CD4-positive, alpha-beta T cell treated with Interferon alpha-2 for 1 hour (primary cell): ENCODE measurements around the gene VWF.

Experiments
- DNase-seq, 2 donors: peaks; one replicate each; pipeline ENCODE4 v3.0.0-alpha.2; 2020 to 2022

The VWF gene

DNA sequence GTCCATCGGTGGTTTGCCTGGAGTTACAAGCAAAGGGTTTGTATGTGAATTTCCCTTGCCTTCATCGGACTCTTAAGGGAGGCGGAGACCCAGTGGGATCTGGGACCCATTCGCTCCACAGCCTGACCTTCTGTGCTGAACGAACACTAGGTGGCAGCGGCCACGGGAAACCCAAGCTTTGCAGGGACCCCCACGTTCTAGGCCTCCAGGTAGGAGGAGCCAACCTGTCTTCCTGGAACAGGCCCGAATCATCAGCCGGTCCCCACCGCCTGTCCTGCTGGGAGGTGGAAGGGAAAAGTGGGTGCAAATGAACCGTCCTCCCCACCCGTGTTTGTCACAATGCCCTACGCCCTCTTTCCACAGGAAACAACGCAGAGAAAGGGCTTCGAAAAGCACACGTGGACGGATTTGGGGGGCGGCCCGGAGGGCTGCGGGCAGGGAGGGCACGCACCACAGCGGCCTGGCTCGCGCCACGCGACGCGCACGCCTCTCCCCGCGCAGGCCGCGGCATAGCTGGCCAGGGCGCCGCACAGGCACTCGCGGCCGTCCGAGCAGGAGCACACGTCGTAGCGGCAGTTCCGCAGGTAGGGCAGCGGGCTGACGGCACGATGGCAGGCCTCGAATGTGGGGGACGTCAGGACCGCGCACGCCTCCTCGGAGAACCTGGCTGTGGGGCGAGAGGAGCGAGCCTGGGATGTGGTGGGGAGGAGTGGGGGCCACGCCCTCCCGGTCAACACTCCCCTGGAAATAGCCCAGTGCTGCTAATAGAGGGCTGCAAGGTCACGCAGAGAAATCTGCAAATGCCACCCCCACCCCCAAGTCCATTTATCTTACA, 67.8 kb downstream of the VWF start:
- peak; percentile 15 to 28 for DNase-seq

DNA sequence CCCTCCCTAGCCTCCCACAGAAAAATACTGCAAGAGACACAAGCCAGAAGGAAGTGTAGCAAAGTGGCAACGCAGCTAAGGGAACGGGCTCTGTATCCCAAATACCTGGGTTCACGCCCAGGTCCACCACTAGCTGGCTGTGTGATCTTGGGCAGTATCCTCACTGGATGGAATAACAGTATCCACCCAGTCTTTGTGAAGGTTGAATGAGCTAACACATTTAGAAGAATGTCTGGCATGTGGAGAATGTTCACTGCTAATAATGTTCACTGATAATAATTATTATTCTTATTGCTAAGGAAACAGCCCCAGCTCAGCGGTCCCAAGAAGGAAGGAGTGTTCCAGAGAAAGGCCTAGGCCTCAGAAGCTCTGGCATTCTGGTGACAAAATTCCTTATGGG, 70.9 kb downstream of the VWF start:
- no peak for DNase-seq

DNA sequence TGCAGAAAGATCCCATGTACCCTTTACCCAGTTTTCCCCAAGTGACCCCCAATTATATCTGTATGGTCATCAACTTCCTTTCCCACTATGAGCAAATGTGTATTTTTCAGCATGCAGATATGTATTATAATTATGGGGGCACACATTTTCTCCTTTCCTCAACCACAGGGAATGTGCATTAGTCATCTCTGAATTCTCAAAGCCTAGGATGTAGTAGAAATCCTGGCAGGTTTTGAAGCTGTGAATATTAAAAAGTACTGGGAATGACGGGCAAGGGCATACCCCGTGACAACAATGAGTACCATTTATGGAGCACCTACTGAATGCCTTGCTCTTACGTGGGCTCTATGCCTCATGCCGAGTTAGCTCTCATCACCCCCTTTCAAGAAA, 71.5 kb downstream of the VWF start:
- no peak for DNase-seq

DNA sequence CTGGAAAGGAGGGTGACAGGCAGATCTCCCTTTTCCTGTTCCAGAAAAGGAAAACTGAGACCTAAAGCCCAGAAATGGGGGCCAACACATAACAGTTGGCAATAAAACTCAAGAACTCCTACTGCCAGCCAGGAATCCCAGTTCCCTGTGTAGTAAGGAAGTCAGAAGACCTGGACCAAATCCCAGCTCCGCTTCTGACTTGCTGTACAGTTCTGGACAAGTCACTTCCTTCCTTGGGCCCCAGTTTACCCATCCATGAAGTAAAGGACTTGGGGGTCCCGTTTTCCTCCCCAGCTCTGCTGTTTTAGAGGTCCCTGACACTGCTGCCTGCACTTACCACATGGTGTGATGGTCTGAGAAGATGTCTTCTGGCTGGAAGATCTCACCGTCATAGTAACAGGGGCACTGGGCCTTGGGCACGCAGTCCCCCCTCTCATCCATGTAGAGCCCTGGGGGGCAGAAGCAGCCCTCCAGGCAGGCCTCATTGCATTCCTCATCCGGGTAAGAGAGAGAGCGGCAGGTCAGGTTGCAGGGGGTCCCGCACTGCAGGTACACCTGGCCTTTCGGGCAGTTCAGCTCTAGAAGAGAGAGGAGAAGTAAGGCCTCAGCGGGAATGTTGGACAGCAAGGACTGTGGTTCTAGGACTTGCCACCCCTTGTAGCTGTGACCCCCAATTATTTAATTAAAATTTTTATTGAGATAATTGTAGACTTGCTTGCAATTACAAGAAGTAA, 72.1 kb downstream of the VWF start:
- no peak for DNase-seq

DNA sequence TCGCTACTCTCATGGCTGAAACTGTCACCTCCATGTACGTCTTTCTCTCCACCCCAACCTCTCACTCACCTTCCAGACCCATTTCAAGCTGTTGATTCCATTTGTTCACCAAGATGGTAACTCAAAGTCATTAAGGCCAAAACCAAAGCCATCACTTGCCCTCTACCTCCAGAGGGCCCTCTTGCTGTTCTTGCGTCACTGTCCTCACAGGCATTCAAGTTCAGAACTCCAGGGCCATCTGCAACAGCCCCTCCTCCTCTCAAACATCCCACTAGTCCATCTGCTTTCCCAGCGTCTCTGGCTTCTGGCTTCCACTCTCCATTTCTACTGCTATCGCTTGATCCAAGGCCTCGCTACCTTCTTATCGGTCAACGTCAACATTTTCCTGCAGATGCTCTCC, 74.5 kb downstream of the VWF start:
- DNase-seq, result no peak

DNA sequence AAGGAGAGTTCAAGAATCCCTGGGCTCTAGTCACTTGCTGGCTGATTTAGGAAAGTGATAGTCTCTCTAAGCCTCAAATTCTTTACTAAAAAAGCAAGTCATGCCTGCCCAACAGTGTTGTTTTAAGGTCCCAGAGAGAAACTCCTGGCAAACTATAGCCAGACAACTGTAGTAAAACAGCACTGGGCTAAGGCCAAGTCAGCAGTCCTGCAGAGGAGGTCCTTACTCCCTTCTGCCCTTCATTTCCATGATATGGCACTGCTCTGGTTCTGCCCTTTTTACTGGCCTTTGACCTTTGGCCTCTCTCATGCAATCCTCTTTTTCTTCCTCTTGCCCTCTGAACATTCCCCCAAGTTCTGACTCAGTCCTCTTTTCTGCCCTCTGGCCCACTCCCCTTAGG, 74.9 kb downstream of the VWF start:
- DNase-seq, result no peak

DNA sequence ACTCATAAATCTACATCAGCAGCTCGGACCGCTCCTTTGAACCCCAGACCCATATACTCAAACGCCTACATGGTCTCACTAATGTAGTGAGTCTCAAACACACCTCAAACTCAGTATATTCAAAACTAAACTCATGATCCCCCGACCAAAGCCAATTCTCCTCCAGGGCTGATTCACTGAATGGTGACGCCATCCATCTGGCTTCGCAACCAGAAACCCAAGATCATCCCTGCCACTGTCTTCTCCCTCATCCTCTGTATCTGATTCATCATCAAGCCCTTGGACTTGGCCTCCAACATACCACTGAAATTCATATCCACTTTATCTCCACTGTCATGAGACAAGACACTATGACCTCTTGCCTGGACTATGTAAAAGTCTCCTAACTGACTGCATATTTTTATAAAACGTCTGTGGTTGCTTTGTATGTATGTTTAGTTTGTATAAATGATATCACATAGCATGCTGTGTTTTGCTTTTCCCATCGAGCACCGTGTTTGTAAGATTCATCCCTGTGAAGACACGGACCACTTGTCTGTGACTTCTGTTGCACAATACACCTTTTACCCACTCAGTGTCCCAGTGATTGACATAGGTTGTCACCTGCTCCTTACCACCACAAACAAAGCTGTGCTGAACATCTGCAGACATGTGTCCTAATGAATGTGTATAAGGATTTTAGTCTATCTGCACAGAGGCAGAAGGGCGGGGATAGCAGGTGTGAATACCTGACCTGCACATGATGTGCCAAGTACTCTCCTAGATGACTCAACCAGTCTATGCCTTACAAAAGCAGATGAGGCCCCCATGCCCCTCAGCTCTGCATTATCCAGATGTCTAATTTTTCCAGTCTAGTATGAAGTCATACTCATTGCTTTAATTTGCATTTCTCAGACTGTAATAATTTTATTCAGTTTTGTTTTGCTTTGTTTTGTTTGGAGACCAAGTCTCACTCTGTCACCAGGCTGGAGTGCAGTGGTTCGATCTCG, 76.9 kb downstream of the VWF start:
- no peak for DNase-seq

DNA sequence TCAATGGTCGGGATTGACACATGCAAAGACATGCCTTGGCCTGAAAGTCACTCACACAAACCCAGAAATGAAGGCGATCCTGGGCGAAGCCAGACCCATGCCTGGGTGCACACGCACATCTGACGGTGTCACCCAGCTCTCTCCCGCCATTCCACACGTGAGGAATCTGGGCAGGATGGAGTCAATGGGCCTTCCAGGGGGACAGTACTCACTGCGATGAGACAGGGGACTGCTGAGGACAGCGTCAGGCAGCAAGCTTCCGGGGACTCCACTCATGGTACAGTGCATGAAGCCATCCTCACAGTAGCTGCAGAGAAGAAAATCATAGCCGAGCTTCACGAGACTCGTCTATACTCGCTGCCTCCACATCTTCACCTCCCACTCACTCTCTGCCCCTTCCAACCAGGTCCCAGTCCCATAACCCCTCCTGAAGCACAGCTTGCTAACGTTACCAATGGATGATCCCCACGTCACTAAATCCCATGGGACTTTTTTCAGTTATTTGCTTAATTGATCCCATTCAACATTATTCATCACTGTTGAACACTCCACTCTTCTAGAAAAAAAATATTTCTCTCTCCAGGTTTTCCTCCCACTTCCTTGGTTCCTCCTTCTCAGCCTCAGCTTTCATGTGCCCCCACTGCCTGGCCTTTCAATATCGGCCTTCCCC, 77.8 kb downstream of the VWF start:
- no peak for DNase-seq

DNA sequence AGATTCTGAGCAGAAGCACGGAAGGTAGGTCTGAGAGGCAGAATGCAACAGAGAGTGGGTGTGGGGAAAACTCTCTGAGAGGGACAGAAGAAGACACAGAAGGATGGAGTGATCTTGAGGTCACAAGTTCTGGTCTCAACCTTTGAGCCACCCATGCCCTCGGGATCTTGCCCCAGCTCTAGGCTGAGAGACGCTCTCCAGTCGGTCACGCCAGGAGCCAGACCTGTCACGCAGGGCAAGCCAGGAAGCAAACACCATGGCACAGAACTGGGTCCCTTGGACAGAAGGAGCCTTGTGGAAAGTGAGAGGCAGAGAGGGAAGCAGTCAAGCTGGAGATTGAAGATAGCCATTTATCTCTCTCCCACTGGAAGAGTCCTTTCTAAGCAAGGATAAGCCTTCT, 79.0 kb downstream of the VWF start:
- no peak for DNase-seq

DNA sequence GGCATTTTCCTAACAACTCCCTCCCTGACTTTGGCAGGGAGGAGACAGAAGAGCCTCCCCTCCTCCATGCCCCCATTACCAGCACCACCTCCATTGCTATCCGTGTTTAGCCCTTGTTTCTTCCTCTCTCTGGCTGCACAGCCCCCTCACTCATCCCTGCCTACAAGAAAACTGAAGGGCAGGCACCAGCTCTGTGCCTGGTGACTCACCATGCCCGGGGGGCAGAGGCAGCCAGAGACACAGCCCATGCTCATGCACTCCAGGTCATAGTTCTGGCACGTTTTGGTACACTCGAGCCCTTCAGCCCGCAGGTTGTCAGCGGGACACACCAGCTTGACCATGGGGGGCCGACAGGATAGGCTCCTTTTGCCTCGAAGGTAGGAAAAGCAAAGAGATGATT, 80.4 kb downstream of the VWF start:
- no peak for DNase-seq

DNA sequence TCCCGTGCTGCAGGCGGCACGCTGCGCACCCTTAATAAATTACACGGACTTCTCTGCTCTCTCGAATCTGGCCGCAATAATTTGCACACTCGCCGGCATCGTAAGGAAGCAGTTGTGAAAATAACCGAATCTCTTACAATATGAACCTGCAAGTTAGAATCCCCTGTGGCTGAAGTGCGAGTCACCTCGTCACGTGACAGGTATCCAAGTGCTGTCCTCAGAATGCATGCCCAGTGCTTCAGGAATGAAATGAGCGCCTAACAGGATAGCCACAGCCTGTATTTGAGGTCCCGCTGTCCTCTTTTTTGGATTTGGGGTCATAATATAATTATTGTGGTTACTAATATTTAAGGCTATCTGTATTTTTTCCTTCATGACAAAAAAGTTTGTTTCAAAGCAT, 82.0 kb downstream of the VWF start:
- no peak for DNase-seq

DNA sequence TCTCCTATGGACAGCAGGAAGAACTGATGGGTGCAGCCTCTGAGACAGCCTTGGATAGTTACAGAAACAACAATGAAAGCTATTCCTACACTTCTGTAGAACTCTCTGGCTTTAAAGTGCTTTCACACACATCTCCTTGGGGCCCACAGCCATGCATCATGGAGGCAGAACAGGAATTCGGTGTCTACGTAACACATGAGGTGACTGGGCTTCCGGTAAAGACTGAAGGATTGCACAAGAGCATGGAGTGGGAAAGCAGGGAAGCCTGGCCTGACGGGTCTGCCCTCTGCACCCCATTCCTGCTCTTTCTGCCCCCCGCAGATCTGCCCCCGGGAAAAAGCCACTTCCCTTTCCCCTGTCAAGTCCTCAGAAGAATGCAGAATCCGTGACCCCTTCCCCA, 82.6 kb downstream of the VWF start:
- DNase-seq, result no peak

DNA sequence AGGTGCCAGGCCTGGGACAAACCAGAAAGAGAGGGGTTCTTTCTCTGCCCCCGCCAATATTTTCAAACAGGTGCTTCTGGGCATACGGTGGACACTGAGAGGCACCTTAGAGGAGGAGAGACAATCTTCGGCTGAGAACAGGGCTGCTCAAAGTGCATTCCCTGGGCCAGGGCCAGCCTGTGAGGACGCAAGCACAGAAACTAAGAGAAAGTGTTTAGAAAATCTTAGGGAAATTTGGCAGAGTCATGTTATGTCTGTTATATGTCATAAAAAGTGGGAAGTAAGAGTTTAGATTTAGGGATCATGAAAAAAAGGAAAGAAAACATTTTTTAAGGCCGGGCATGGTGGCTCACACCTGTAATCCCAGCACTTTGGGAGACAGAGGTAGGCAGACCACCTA, 83.7 kb downstream of the VWF start:
- no peak for DNase-seq

DNA sequence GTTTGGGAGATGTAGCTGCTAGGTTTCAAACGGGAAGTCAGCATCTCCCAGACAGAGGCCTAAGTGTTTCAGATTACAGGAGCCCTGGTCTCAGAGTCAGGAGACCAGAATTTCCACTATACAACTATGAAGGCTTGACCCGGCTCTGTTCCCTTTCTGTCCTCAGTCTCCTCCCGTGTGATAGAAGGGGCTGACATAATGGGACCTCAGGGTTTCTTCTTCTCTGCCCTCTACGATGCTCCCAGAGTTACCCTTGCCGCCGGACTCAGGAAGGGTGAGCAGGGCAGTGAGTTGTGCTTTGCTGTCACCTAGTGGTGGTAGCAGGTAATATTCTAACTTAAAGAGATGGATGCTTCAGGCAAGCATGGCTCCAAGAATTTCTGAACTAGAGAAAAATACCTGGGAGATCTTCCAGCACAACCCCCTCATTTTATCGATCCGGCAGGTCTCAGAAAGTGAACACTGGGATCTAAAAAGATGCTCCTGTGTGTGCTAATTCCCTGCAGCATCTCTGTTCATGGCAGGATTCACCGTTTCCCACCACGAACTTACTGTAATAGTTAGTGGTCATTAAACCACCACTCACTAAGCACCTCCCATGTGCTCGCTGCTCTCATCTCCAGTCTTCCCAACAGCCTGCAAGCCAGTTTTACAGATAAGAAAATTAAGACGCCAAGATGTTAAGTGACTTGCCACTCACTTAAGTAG, 84.4 kb downstream of the VWF start:
- peak; percentile 44 to 64 for DNase-seq

DNA sequence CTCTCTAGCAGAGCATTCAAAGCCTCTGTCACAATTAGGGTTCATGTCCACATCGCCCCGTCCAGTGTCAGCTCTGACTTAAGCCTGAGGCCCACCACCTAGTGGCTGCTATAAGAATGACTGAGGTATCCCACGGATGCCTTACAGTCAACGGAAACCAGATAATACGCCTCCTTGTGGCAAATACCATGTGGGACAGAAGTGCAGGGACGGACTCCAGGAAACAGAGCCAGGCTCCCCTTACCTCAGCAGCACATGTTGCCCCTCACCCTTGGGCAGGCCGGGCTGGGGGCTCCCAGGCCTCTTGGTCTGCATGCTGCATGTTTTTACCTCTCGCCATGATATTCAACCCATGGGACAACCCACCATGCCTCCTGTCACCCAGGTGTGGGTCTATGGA, 86.3 kb downstream of the VWF start:
- peak; percentile 39 to 52 for DNase-seq

DNA sequence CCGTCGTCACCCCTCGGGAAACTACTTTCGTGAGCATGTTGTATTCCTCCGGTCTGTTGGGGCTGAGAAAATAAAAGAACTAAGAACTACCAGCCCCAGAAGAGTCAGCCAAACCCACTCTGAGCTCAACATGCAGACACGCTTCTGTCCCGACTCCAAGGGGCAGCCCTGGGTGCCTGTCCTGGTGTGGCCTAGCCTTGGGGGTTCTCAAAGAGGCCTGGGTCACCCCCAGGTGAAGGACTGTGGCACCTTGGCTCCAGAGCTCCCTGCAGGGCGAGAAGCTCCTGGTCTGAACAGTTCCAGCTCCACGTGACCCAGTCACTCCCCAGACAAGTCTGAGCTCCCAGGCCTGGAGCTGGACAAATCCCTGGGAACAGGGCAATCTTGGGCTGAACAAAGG, 87.0 kb downstream of the VWF start:
- DNase-seq, result no peak

DNA sequence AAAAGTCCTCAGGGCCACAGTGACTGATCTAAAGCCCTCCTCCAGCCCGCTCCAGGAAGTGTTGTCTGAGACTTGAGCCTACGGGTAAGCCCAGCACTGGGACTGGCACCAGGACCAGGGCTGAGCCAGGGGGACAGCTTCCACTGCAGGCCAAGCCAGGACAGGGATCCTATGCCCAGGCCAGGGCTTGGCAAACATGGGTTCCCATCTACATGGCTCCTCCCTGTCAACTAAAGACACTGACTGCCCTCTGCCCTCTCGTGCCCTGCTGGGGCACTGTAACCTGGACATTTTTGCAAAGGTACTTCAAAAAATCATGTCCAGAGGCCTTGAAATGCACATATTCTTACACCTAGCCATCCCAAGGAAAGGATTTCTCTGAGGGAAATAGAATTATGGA, 88.0 kb downstream of the VWF start:
- DNase-seq, result no peak

DNA sequence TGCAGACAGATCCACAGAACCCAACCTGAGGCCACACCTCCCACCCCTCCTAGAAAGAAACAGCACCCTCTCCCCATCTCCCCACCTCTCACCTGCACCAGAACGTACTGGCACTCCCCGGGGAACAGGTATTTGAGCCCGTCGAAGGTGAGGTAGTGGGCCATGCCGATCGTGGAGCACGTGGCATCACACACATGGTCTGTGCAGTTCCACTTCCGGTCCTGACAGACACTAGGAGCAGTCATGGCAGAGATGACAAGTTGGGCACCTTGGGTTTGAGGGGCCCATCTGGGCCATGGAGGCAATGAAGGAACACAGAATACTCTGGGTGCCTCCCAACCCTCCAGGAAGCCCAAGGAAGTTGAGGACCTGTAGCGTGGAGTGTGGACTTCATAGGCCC, 89.9 kb downstream of the VWF start:
- DNase-seq, result no peak

DNA sequence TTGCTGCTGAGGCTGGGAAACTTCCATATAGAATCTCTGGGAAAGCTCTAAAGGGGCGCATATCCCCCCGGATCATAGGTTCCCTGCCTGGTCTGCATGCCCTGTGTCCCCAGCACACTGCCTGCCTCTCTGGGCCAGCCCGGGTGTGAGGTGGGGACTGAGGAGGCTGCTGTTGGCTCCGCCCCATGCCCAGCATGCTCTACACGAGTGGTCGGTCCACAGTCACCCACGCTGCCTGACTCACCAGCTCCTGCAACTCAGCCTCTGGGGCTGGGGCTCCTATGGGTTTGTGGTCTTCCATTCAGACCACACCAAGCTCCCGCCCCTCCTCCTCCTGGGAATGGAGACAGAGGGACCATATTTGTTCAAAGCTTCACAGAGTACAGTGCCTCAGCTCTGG, 90.9 kb downstream of the VWF start:
- no peak for DNase-seq

DNA sequence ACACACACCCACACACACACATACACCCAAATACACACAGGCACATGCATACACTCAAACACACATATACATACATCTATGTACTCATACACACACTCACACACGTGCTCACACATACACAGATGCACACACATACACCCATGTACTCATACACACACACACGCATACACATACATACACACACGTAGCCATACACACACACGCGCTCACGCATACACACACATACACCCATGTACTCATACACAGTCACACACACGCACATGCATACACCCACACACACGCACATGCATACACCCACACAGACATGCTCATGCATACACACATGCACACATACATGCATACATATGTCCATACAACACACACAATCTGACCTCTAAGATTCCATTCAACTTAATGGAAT, 91.7 kb downstream of the VWF start:
- no peak for DNase-seq

DNA sequence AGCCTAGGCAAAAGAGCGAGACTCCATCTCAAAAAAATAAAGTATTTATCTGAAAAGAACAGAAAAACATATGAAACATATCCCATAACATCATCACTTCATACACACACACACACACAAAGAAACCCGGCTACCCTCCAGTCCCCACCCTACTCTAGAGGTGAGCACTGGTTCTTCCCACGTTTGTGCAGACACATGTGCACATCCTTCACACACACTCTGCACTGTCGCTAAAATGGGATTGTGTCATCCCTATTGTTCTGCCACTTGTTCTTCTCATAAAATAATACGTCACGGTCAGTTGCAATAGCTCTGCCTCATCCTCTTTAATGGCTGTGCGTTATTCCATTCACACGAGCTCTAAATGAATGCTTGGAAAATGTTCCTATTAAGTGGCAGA, 93.5 kb downstream of the VWF start:
- no peak for DNase-seq

DNA sequence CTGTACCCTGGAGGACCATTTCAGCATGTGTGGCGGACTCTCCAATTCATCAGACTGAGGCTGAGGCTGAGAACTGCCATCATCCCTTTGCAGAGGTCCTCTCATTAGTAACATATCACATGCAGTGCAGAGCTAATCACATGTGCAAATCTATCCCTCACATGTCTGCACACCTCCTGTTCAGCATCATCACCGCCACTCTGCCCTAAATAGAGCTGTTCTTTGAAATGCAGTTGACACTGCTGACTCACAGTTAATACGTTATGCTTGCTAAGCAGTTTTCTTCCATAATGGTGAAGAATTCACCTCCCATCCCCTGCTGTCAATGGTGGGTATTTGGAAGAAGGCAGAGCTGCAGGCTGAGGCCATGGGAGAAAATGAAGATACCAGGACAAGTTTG, 94.4 kb downstream of the VWF start:
- no peak for DNase-seq
